GM15510 (cell line): ENCODE results near the gene CD99.
"Not testable (repeated sequence)": the region's sequence is repeated elsewhere in the genome, so short reads cannot be mapped to it uniquely, and the experiment has no call there.

Experiments used
- POLR2A ChIP-seq: IDR thresholded peaks from 3 replicates; pipeline ENCODE4 v1.6.1; 2011; ENCODE audit warnings: borderline replicate concordance; ENCODE audit not compliant: insufficient read length; ENCODE audit errors: extremely low read depth

The CD99 gene

GRCh38 chrX:2732076-2732475 is 41.0 kb downstream of the CD99 start:
- no peak for TF ChIP-seq POLR2A

GRCh38 chrX:2732649-2733048 is 41.6 kb downstream of the CD99 start:
- no peak for TF ChIP-seq POLR2A

- no peak for TF ChIP-seq POLR2A
Observed at GRCh38 chrX:2733286-2733685, 42.2 kb downstream of the CD99 start.

GRCh38 chrX:2735270-2735669 is 44.2 kb downstream of the CD99 start:
- TF ChIP-seq POLR2A, result no peak

GRCh38 chrX:2740672-2741071 is 49.6 kb downstream of the CD99 start:
- TF ChIP-seq POLR2A, result no peak

- TF ChIP-seq POLR2A, result no peak
Observed at GRCh38 chrX:2741386-2741785, 50.3 kb downstream of the CD99 start.

- TF ChIP-seq POLR2A, result no peak
Observed at GRCh38 chrX:2748171-2748814, 57.2 kb downstream of the CD99 start.

GRCh38 chrX:2748815-2749188 is 57.7 kb downstream of the CD99 start:
- no peak for TF ChIP-seq POLR2A

GRCh38 chrX:2751291-2751690 is 60.2 kb downstream of the CD99 start:
- TF ChIP-seq POLR2A, result no peak

GRCh38 chrX:2751874-2752300 is 60.8 kb downstream of the CD99 start, which contains the start of gene XG:
XG (plus strand) TSS chrX:2752040; CDS start chrX:2752275, 235 bp downstream.
- TF ChIP-seq POLR2A, result not testable (repeated sequence)

GRCh38 chrX:2756548-2756947 is 65.5 kb downstream of the CD99 start:
- TF ChIP-seq POLR2A, result no peak

- TF ChIP-seq POLR2A, result no peak
Observed at GRCh38 chrX:2761246-2761645, 70.2 kb downstream of the CD99 start.

- TF ChIP-seq POLR2A, result no peak
Observed at GRCh38 chrX:2765549-2765830, 74.4 kb downstream of the CD99 start.

GRCh38 chrX:2766906-2767305 is 75.8 kb downstream of the CD99 start:
- TF ChIP-seq POLR2A, result no peak

GRCh38 chrX:2767631-2768455 is 76.7 kb downstream of the CD99 start:
- no peak for TF ChIP-seq POLR2A

- no peak for TF ChIP-seq POLR2A
Observed at GRCh38 chrX:2769615-2770014, 78.5 kb downstream of the CD99 start.
